Stimulated activated CD8-positive, alpha-beta memory T cell treated with anti-CD3 and anti-CD28 coated beads, Interleukin-15, amount 100 ng/mL, for 1 hour (primary cell): ENCODE results near the gene CABP4.

Experiments used
- DNase-seq: peaks from one replicate; pipeline ENCODE4 v3.0.0-alpha.2; 2020; ENCODE audit warnings: low read depth

CABP4 gene

DNA sequence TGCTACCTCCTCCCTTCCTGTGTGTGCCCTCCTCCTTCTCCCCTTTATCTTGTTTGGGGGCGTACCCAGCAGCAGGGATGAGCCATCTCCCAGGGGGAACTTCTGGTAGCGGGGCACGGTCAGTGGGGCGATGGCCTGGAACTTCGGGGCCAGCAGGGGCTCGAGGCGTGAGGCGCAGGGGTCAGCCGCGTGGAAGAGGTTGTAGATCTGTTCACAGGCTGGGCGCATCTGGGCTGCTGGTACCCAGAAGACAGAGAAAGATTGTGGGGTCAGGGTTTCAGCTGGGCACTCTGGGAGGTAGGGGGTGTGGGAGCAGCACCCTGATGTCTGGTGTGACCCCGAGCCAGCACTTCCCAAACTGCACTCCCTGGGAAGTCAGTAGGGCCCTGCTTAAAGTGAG is 41.0 kb downstream of the CABP4 start:
- no peak for DNase-seq

DNA sequence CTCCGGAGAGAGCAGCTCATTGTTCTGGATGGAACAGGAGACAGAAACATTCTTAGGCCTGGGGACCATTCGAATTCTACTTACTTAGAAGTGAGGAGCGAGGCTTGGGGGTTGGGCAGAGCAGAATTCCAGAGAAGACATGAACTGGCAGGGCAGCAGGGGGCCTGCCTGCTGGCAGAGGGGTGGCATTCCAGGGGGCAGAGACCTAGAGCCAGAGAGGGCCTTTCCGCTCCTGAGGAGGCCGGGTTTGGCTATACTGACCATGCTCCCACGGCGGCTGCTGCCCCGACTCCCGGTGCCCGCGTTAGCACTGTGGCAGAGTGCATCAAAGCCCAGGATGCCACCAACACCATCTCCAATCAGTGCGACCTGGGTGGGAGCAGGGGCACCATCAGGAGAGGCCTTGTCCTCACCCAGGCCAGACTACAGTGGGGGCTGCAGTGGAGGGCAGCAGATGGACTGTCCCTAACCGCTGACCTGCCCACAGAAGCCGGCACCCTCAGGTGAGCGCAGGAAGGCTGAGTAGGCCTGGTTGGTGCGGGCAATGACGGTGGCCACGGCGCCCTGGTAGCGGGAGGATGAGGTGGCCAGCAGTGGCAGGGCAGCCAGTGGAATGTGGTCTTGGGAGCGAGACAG is 42.6 kb downstream of the CABP4 start:
- DNase-seq, result no peak

DNA sequence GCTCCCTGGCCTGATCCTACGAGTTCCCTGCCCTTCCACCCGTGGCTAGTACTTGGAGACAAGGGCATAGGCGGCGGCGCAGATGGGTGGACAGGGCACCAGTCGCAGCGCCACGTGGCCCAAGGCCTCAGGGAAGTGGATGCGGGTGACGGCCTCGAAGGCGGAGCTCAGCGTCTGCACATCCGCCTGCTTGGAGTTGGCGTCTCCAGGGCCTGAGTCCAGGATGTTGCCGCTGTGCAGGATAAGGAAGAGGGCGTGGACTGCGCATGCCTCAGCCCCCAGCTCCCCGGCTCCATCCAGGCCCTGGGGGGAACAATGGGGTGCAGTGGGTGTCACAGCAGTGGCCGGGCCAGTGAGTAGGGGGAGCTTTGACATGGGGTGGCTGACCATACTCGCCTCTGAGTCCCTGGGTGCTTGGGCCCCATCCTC is 43.4 kb downstream of the CABP4 start:
- DNase-seq, result no peak

DNA sequence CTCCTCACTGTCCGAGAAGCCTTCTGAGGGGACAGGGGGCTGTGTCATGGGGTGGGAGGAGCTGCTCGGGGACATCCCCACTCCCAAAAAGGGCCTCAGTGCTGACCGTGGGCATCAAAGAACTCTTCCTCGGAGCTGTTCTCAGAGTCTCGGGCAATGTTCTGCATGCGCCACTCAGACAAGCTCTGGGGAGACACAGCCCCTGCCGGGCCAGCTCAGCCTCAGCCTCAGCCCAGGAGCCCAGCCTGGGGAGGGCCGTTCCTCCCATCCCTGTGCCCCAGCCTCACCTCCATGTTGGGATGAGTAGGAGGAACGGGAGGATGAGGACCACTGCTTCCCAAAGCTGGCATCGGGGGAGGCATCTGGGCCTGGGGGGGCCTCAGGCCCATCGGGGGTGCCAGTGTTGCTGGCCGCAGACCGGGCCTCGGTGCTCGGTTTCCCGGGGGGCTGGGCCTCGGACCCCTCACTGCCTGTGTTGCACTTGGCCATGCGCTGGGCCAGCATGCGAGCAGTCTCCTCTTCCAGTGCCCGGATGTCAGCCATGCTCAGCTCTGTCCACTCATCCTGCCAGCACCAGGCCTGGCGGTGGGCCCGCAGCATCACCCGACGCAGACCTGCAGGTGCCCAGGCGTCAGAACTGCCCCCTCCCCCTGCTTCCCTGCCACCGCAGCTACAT is 44.8 kb downstream of the CABP4 start:
- DNase-seq, result no peak

DNA sequence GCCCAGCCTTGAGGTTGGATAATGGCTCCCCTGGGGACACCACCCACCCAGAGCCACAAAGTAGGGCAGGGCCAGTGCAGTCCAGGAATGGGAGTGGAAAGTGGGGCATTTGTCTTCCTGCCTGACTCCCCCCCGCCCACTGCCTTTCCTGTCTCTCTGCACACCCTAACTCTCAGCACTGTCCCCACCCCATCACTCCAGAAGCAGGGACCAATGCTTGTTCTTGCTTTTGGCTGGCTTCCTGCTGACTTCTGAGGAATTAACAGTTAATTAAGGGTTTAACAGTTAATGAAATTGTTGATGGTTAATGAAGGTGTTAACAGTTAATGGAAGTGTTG is 45.3 kb downstream of the CABP4 start:
- DNase-seq, result no peak

DNA sequence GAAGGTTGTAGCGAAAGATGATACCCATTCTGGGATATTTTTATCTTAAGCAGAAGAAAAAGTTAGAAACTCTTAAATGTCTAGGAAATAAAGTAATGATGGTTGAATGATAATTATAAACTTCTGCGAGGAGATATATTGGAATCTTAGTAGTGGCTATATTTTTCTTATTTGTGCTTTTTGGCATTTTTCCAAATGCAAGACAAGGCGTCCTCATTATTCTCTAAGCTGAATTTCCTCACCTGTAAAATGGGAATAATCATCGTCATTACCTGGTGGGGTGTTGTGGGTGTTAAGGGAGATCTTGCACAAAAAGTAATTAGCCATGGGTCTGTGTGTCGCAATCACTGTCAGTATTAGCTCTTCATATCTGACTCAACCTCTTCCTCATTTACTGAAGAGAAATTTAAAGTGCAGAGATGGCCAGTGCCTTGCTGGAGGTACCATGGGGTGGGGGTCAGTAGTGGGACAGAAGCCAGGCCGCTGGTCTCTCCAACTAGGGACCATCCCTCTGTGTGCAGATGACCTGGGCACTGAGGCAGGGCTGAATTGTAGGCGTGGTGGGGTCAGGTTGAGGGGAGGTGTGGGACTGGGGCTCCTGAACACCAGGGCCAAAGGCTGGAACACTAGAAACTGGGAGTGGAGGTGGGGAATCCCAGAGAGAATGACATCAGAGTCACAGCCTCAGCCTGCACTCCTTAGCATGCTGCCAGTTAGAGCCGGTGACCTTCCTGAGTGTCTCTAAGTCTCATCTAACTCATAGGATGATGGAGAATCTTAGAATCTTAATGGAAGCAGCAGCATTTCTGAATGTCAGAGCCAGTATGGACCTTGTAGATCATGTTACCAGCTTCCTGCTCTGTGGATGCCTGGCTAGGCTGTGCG is 45.9 kb downstream of the CABP4 start:
- no peak for DNase-seq

DNA sequence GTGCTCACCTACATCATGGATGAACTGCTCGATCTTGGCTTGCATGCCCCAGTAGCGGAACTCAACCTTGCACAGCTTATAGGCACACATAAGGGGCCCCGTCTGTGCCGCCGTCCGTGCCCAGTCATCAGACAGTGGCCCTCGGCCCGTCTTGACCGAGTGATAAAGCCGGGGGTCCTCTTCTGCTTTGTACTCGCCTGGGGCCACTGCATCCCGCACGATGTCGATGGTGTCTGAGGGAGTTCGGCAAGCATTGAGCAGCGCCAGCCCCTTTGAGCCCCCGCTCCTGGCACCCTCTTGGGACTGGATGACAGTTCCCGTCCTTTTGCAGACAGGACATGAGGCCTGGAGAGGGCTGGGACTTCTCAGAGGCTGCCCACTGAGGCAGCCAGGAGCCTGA is 46.7 kb downstream of the CABP4 start:
- no peak for DNase-seq

DNA sequence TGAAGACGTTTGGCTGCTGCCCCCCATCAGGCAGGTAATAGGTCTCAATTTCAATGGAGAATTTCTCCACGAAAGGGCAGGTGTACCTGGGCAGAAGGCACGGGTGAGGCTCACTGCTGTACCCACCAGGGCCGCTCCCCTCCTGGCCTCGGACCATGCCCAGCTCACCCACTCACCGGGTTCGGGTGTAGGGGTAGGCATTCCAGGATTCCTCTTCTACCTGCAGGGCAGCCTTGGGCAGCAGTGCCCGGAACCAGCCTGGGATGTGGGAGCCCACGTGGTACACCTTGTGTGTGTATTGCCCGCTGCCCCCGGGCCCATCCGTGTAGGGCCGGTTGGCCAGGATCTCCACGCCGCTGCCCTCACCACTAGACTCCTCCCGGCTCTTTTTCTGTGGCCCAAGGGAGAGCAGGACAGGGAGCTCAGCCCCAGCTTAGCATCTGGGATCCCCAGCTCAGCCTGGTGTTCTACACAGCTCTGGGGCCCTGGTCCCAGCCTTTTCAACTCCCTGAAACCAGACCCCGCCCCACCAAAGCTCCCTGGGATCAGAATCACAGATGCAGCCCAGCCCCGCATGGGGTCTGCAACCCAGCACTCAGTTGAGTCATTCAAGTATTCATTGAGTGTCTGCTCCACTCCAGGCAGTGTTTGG is 47.3 kb downstream of the CABP4 start:
- no peak for DNase-seq

DNA sequence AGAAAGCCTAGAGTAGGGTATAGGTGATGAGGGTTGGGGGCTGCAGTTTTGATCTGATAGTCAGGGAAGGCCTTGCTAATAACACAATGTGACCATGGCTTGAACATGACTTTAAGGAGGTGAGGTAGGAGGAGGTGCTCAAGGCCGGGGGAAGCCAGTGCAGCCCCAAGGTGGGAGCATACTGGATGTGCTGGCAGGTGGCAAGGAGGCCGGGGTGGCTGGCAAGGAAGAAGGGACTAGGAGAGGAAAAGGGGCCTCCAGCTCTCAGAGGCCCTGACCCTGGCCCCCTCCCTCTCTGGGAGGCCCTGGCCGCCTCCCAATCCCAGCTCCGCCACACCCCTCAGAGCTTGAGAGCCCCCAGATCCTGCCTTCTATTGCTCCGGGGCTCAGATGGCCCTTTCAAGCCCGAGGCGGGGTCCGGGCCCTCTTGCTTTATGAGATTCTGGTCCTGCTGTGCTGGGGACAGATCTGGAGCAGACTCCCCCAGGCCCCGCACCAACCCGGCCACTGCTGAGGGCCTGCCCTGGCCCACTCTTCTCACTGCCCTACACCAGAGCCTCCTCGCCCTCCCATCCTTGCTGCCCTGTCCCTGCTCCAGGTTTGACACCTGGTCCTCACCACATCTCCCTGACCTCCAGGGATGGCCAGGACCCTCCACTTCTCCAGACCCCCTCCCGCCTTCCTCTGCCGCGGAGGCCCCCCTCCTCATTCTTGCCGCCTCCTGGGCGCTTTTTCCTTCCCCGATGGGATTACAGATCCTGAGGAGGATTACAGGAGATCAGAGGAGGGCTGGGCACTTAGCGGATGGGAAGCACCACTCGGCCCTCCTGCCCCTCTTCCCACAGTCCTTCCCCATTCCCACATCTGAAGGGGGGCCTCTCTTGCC is 48.2 kb downstream of the CABP4 start:
- no peak for DNase-seq

DNA sequence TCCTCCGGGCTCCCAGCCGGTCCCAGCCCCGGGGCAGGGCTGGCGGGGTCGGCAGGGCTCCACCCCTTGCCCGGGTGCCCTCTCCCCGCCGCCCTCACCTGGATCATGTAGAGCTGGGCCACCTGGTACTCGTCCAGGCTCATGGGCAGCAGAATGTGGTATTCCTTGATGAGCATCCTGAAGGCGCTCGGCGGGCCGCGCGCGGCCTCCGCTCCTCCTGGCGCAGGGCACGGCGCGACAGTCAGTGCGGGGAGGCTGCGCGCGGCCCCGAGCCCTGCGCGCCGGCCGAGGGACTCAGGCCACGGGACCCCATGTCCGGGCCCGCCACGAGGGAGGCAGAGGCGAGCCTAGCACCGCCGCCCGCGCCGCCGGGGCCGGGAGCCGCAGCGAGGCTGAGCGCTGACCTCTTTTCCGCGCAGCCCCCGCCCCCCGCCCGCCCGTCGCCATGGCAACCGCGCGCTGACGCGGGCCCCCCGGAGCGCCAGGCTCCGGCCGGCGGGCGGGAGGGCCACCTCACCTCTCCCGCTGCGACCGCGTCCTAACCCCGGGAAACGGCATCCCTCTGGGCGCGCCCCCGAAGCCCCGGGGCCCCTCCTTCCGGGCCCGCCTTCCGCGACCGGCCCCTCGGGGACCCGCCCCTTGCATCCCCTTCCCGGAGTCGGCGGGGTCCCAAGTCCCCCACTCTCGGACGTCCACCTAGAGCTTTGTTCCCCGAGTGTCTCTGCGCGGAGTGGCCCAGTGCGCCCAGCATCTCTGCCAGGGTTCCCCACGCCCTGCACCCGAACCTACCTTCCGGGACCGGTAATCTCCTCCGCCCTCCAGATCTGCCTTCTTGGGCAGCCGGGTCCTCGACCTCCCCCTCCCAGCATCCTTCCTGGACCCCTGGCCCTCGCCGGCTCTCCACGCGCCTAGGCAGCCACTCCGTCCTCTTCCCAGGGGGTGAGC is 49.1 kb downstream of the CABP4 start:
- no peak for DNase-seq

DNA sequence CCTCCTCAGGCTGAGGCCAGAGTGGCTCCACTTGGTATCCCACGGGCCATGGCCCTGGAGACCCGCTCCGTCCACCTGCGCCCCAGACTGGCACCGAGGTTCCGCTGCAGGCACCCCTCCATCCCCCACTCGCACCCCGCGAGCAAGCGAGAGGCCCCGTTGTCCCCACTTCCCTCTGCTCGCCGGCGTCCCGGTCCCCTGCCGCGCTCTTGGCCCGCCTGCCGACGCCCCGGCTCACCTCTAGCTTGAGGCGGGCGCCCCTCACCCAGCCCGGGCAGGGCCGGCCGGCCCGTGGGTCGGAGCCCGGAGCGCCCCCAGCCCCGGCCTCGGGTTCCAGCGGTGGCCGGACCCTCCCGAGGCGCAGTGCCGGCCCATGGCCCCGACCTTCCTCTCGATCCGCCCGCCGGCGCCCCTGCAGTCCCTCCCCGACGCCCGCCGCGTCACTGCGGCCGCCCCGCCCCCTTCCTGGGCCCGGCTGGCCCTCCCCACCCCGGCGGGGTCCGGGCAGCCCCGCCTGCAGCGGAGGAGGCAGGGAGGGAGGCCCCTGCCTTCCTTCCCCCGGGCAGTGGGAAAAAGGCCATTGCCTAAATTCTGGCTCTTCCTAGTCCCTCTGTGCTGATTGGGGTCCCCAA is 49.9 kb downstream of the CABP4 start, which contains the start of gene PITPNM1:
PITPNM1 (minus strand) TSS at position 414 of the 632 bp plus-strand sequence. CDS start 1,183 bp downstream, outside the sequence.
- DNase-seq, result peak; percentile 47

DNA sequence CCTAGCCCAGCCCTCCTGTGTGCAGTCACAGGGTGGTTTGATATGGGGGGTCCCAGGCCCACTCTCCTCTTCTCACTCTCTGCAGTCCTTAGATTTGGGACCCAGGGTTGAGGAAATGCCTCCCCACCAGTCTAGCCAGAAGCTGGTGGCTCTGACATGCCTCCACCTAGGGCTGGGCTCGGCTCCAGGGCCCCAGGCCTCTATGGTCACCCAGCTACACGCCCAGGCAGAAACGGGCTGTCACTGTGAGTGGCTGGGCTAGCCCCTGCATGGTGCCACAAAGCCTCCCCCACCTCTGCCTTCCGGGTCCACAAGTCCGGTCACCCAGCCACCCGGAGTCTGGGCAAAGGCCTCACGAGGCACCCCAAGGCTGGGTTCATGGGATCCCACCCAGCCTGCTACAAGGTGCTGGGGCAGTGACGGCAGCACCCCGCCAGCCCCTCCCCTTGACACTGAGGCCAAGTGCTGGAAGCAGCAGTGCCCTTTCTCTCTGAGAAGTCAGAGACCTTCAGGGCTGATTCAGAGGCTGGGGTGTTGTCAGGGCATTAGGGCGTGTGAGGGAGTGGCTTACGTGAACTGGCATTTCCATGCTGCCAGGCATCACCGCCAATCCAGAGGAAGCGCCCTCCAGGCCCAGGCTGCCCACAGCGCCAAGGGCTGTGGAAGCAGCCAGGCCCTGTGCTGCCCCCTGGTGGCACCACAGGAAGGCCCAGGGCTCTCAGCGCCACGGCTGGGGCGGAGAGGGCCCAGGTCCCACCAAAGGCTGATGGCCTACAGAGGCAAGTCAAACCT is 50.6 kb downstream of the CABP4 start:
- DNase-seq, result peak; percentile 69

DNA sequence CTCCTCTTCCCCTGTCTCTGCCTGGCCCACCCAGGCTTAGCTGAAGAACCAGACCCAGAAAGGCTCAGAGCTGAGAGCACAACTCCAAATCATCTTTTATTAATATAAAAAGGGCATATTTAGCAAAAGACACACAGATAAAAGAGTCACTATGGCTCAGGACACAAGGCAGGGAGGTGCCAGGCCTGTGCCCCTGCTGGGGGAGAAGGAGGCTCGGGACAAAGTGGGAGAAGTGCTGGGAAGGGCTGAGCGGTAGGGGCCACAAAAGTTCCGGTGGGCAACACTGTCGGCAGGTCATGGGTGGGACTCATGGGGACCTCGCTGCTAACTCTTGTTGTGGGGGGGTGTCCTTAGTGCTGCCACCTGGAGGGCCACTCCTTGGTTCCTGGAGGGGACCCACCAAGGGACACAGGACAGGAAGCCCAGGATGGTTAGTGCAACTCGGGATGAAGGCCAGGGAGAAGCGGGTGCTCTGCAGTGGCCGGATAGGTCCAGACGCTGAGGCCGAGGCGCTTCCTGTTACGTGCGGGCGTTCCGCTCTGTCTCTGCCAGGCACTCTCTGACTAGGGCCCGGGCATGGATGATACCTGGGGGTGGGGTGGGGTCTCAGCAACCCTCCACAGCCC is 51.4 kb downstream of the CABP4 start:
- DNase-seq, result no peak

DNA sequence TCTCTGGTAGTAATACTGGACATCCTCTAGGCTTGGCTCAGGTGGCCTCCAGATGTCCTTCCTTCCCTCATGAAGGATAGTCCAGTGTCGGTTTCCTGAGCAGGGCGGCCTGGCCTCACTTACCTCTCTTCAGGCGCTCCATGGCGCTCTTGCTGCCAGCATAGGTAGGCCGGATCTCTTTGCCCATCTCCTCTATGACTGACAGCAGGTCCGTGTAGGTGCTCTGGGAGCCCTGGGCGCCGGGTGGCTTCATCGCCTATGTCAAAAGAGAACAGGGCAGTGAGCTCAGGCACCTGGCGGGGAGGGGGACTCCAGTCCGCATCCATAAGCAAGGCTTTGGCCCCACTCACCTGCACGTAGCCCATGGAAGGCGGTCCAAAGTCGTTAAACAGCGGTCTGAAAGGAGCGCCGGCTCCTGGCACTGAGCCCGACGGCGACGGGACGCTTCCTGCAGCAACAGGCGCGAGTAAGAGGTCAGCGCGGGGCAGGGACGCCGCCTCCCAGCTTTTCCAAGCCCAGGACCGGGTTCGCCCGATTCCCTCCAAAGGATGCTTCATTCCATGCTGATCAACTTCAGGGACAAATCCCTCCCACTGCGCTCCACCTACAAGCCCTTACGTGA is 52.2 kb downstream of the CABP4 start:
- no peak for DNase-seq

DNA sequence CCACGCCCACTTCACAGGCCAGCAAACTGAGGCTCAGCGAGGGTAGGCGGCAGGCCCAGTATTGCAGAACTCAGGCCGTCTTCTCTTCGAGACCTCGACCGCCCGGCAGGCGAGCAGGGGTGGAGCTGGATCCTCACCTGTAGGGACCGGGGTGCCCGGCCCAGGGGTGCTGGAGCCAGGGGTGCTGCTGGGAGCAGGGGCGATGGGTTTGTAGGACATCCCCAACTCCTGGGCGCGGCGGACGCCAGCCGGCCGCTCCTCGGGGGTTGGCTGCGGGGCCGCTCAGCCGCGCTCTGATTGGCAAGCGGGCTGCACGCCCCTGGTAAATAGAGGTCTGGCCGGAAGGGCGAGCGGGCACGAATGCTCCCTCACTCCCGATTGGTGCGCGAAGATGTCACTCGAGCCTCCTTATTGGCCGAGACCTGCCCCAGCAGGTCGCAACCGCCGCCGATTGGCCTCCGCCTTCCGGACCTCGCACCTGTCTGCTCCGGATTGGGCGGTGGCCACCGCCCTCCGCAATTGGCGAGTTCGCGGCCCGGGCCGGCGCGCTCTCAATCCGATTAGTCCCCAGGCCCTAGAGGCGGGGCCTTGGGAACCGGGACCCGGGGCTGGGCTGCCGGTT is 52.8 kb downstream of the CABP4 start, which contains the start of gene CDK2AP2:
CDK2AP2 (minus strand) TSS at position 299 of the 622 bp plus-strand sequence; CDS start at position 219, 80 bp downstream.
- peak; percentile 91 for DNase-seq

DNA sequence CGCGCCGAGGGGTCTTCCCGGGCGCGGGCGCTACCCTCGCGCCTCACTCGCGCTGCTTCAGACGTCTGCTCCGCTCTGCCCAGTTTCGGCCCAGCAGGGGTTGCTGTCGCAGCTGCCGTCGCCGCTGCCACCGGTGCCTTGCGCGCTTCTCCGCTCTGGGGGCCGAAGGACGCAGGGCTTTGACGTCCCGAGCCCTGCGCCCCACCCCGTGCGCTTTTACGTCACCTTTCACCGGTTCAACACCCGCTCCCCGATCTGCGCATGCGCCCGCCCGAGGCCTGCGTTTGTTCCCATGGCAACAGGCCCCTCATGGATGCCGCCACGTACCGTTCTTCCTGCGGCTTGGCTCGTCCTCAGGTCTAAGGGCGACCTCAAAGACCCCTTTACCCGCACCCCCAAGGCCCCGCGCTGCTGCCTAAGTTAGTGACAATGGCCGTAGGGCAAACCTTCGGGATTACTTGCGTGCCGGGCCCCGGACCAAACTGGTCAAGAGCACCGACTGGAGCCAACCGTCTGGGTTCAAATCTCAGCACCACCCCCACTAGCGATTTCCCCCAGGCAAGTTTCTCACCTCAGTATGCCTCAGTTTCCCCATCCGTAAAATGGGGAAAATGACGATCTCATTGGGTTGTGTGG is 53.5 kb downstream of the CABP4 start:
- DNase-seq, result peak; percentile 97

DNA sequence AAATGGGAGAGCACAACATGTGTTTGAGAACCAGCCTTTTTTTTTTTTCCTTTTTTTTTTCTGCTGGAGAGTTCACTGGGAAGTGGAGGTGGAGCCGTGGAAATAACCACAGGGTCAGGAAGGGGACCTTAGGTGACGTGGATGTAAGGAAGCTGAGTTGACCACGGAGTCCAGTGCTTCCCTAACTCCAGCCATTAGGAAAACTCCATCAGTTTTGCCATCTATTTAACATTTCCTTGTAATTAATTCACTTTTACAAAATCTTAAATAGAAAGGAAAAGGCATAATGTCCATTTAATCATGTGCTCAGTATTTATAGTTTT is 54.8 kb downstream of the CABP4 start:
- DNase-seq, result no peak
